Adipose tissue (tissue), 3 donors: ENCODE measurements around the gene ZDHHC5. TPM values are rescaled to one million over a fixed set of nuclear protein-coding genes. Genes with fewer than 3 reads are reported as not detected.

ENCODE experiments used
- polyA plus RNA-seq, 3 donors: library from polyadenylated mRNA; stranded (reverse); fragments of 200-250 nt; gene quantifications; one replicate each; pipeline ENCODE4 v1.2.3, GENCODE V29; 2013
- donor health status: healthy with polysubstance abuse.
- donor health status: Bipolar disorder and iron deficiency.
- donor health status: healthy.

Gene ZDHHC5
- polyA plus RNA-seq, 3 donors = 17.5 to 34.6 (median 18.0) TPM

Other genes starting within 250 kb of the ZDHHC5 start
- gene SLC43A3, start 241.0 kb upstream of the ZDHHC5 start, polyA plus RNA-seq = 10 to 100 TPM in 2 of 3 donors, 1 to 10 TPM in 1; 9.9 to 51.2 (median 40.7) TPM
- 1 to 10 TPM in 2 of 3 donors, under 1 TPM in 1; 0.56 to 2.1 (median 1.4) TPM for gene RTN4RL2, start 207.6 kb upstream of the ZDHHC5 start, polyA plus RNA-seq
- gene SLC43A1, start 152.4 kb upstream of the ZDHHC5 start, polyA plus RNA-seq = 100 to 1,000 TPM in 1 of 3 donors, 10 to 100 TPM in 1, 1 to 10 TPM in 1; 9.8 to 155 (median 16.0) TPM
- gene TIMM10, start 137.4 kb upstream of the ZDHHC5 start, polyA plus RNA-seq = 10 to 100 TPM; 32.4 to 67.7 (median 57.2) TPM
- under 1 TPM in 1 of 3 donors, not detected in 2; 0.07 TPM for gene SMTNL1, start 130.5 kb upstream of the ZDHHC5 start, polyA plus RNA-seq
- gene UBE2L6, start 100.4 kb upstream of the ZDHHC5 start, polyA plus RNA-seq = 100 to 1,000 TPM in 1 of 3 donors, 10 to 100 TPM in 2; 20.1 to 111 (median 38.6) TPM
- gene SERPING1, start 70.4 kb upstream of the ZDHHC5 start, polyA plus RNA-seq = 100 to 1,000 TPM; 163 to 672 (median 549) TPM
- gene YPEL4, start 18.2 kb upstream of the ZDHHC5 start, polyA plus RNA-seq = 1 to 10 TPM in 1 of 3 donors, under 1 TPM in 2; 0.17 to 3.5 (median 0.58) TPM
- gene CLP1, start 10.4 kb upstream of the ZDHHC5 start, polyA plus RNA-seq = 10 to 100 TPM in 1 of 3 donors, 1 to 10 TPM in 2; 5.5 to 13.6 (median 6.1) TPM
- gene MED19, start 44.1 kb downstream of the ZDHHC5 start, polyA plus RNA-seq = 10 to 100 TPM in 2 of 3 donors, 1 to 10 TPM in 1; 7.7 to 11.8 (median 10.6) TPM
- 10 to 100 TPM; 43.1 to 82.9 (median 45.8) TPM for gene TMX2, start 44.5 kb downstream of the ZDHHC5 start, polyA plus RNA-seq
- gene SELENOH, start 73.4 kb downstream of the ZDHHC5 start, polyA plus RNA-seq = 100 to 1,000 TPM in 2 of 3 donors, 10 to 100 TPM in 1; 87.2 to 133 (median 130) TPM
- gene BTBD18, start 83.7 kb downstream of the ZDHHC5 start, polyA plus RNA-seq = not detected
- gene CTNND1, start 93.7 kb downstream of the ZDHHC5 start, polyA plus RNA-seq = 10 to 100 TPM; 38.6 to 49.1 (median 45.3) TPM